Stimulated activated CD4-positive, alpha-beta T cell treated with anti-CD3 and anti-CD28 coated beads, Interleukin-2, amount 100 ng/mL, for 48 hours (primary cell): ENCODE measurements around the gene RIPOR3.
"Not testable (repeated sequence)": the region's sequence is repeated elsewhere in the genome, so short reads cannot be mapped to it uniquely, and the experiment has no call there.

Experiments
- DNase-seq, 2 donors: peaks; one replicate each; pipeline ENCODE4 v3.0.0-alpha.2; 2020

The RIPOR3 gene

GRCh38 chr20:50679753-50680104 lies 11.6 kb downstream of the RIPOR3 start:
- DNase-seq: no peak

GRCh38 chr20:50678169-50678898 lies 13.0 kb downstream of the RIPOR3 start:
- DNase-seq: no peak

GRCh38 chr20:50676858-50677257 lies 14.5 kb downstream of the RIPOR3 start:
- no peak for DNase-seq

- DNase-seq: not testable (repeated sequence)
Observed at GRCh38 chr20:50676377-50676731, 15.0 kb downstream of the RIPOR3 start.

- DNase-seq: no peak
Observed at GRCh38 chr20:50675671-50676376, 15.5 kb downstream of the RIPOR3 start.

- DNase-seq: no peak
Observed at GRCh38 chr20:50674138-50674825, 17.1 kb downstream of the RIPOR3 start.

- DNase-seq: no peak
Observed at GRCh38 chr20:50673466-50674137, 17.7 kb downstream of the RIPOR3 start.

- no peak for DNase-seq
Observed at GRCh38 chr20:50673146-50673465, 18.2 kb downstream of the RIPOR3 start.

GRCh38 chr20:50672400-50673145 lies 18.8 kb downstream of the RIPOR3 start:
- DNase-seq: no peak

GRCh38 chr20:50671626-50672025 lies 19.7 kb downstream of the RIPOR3 start:
- no peak for DNase-seq

GRCh38 chr20:50671010-50671409 lies 20.3 kb downstream of the RIPOR3 start:
- DNase-seq: not testable (repeated sequence)

- no peak for DNase-seq
Observed at GRCh38 chr20:50670126-50670862, 21.0 kb downstream of the RIPOR3 start.

- no peak for DNase-seq
Observed at GRCh38 chr20:50668798-50669197, 22.5 kb downstream of the RIPOR3 start.

GRCh38 chr20:50668326-50668725 lies 23.0 kb downstream of the RIPOR3 start:
- no peak for DNase-seq

GRCh38 chr20:50666709-50667298 lies 24.5 kb downstream of the RIPOR3 start:
- DNase-seq: no peak

GRCh38 chr20:50664254-50664653 lies 27.1 kb downstream of the RIPOR3 start:
- no peak for DNase-seq

GRCh38 chr20:50663095-50663821 lies 28.1 kb downstream of the RIPOR3 start:
- DNase-seq: no peak

- no peak for DNase-seq
Observed at GRCh38 chr20:50659975-50660670, 31.2 kb downstream of the RIPOR3 start.

GRCh38 chr20:50658804-50659380 lies 32.5 kb downstream of the RIPOR3 start:
- DNase-seq: no peak

GRCh38 chr20:50655311-50655880 lies 35.9 kb downstream of the RIPOR3 start:
- DNase-seq: no peak
